Mesenchymal stem cell (in vitro differentiated cells and primary cell): ENCODE measurements around the gene PSMD13.
"Not testable (repeated sequence)": the region's sequence is repeated elsewhere in the genome, so short reads cannot be mapped to it uniquely, and the experiment has no call there.

Experiments
- DNase-seq: peaks from one replicate; pipeline ENCODE4 v3.0.0-alpha.2; 2013
- H2AFZ ChIP-seq: one replicate; pipeline ENCODE4 v1.6.1; 2013; ENCODE audit warnings: low read depth, mild to moderate bottlenecking, control low read depth, inconsistent platforms, low read length, moderate library complexity
- H2AK5ac ChIP-seq: 2 replicates; pipeline ENCODE4 v1.6.1; 2013; ENCODE audit warnings: low read length, moderate library complexity, mild to moderate bottlenecking, inconsistent platforms; ENCODE audit not compliant: severe bottlenecking
- H2BK120ac ChIP-seq: one replicate; pipeline ENCODE4 v1.6.1; 2013; ENCODE audit warnings: low read depth, mild to moderate bottlenecking, inconsistent platforms, low read length, moderate library complexity
- H2BK12ac ChIP-seq, 2 experiments: one replicate each; pipeline ENCODE4 v1.6.1; 2013; ENCODE audit warnings: inconsistent platforms in 2 of 2, low read length in 2 of 2, mild to moderate bottlenecking in 2 of 2, moderate library complexity in 2 of 2, control low read depth in 1 of 2
- H2BK15ac ChIP-seq: one replicate; pipeline ENCODE4 v1.6.1; 2013; ENCODE audit warnings: mild to moderate bottlenecking, low read depth, inconsistent platforms; ENCODE audit not compliant: poor library complexity, severe bottlenecking
- H2BK5ac ChIP-seq: 2 replicates; pipeline ENCODE4 v1.6.1; 2013; ENCODE audit warnings: low read depth, mild to moderate bottlenecking, low read length, control low read depth, inconsistent platforms; ENCODE audit not compliant: poor library complexity, severe bottlenecking
- H3K14ac ChIP-seq, 2 experiments: one replicate each; pipeline ENCODE4 v1.6.1; 2013; ENCODE audit warnings: inconsistent platforms in 2 of 2, low read length in 2 of 2, control low read depth in 1 of 2, mild to moderate bottlenecking in 1 of 2, moderate library complexity in 1 of 2
- H3K18ac ChIP-seq, 2 experiments: one replicate each; pipeline ENCODE4 v1.6.1; 2013; ENCODE audit warnings: inconsistent platforms in 2 of 2, low read length in 2 of 2, control low read depth in 1 of 2, low read depth in 1 of 2, mild to moderate bottlenecking in 1 of 2
- H3K23ac ChIP-seq, 2 experiments: one replicate each; pipeline ENCODE4 v1.6.1; 2013; ENCODE audit warnings: inconsistent platforms in 2 of 2, low read length in 2 of 2, mild to moderate bottlenecking in 2 of 2, moderate library complexity in 2 of 2, control low read depth in 1 of 2
- H3K27ac ChIP-seq: 2 replicates; pipeline ENCODE4 v1.5.1; 2013; ENCODE audit warnings: mild to moderate bottlenecking, moderate library complexity, low read length, control low read depth, inconsistent platforms; ENCODE audit not compliant: poor library complexity, severe bottlenecking
- H3K27me3 ChIP-seq, 2 experiments: 2 replicates each; pipeline versions ENCODE4 v1.6.1 to v1.7.0; 2013; ENCODE audit warnings: low read length in 2 of 2, mild to moderate bottlenecking in 2 of 2, moderate library complexity in 2 of 2, control low read depth in 1 of 2, inconsistent platforms in 1 of 2; ENCODE audit not compliant: control insufficient read depth in 1 of 2, insufficient read depth in 1 of 2
- H3K36me3 ChIP-seq, 2 experiments: 2 replicates each; pipeline versions ENCODE4 v1.6.1 to v1.7.0; 2013; ENCODE audit warnings: low read length in 2 of 2, control low read depth in 1 of 2, inconsistent platforms in 1 of 2, low read depth in 1 of 2, mild to moderate bottlenecking in 1 of 2; ENCODE audit not compliant: insufficient read depth in 2 of 2, control insufficient read depth in 1 of 2
- H3K4ac ChIP-seq, 2 experiments: one replicate each; pipeline ENCODE4 v1.6.1; 2013; ENCODE audit warnings: inconsistent platforms in 2 of 2, low read length in 2 of 2, mild to moderate bottlenecking in 2 of 2, moderate library complexity in 2 of 2, control low read depth in 1 of 2, low read depth in 1 of 2
- H3K4me1 ChIP-seq: 2 replicates; pipeline ENCODE4 v1.6.1; 2013; ENCODE audit warnings: low read depth, low read length, control low read depth; ENCODE audit not compliant: control insufficient read depth, insufficient read depth
- H3K4me2 ChIP-seq: 2 replicates; pipeline ENCODE4 v1.6.1; 2013; ENCODE audit warnings: low read length, mild to moderate bottlenecking, inconsistent platforms; ENCODE audit not compliant: poor library complexity, severe bottlenecking
- H3K4me3 ChIP-seq, 2 experiments: 2 replicates each; pipeline versions ENCODE4 v1.5.1 to v1.7.0; 2013; ENCODE audit warnings: low read length in 2 of 2, mild to moderate bottlenecking in 2 of 2, control low read depth in 1 of 2, low read depth in 1 of 2; ENCODE audit not compliant: insufficient read depth in 1 of 2
- H3K79me1 ChIP-seq: replicated peaks from 2 replicates; pipeline ENCODE4 v1.6.1; 2013; ENCODE audit warnings: mild to moderate bottlenecking, control low read depth, low read length, inconsistent platforms; ENCODE audit not compliant: poor library complexity, severe bottlenecking
- H3K9ac ChIP-seq: 2 replicates; pipeline ENCODE4 v1.7.0; 2013; ENCODE audit warnings: mild to moderate bottlenecking, low read length, moderate library complexity
- H3K9me3 ChIP-seq: 2 replicates; pipeline ENCODE4 v1.7.0; 2013; ENCODE audit warnings: mild to moderate bottlenecking, low read length; ENCODE audit not compliant: control insufficient read depth
- H4K8ac ChIP-seq: one replicate; pipeline ENCODE4 v1.6.1; 2013; ENCODE audit warnings: inconsistent platforms, mild to moderate bottlenecking, low read length, moderate library complexity
- H4K91ac ChIP-seq: one replicate; pipeline ENCODE4 v1.6.1; 2013; ENCODE audit warnings: mild to moderate bottlenecking, low read length, inconsistent platforms
- WGBS: methylation state at CpG from one replicate; pipeline ENCODE4 v1.1.7; 2013; ENCODE audit warnings: mixed read lengths; 5-methylcytosine and 5-hydroxymethylcytosine counted together

The PSMD13 gene

GRCh38 chr11:268716-269145 is 32.0 kb downstream of the PSMD13 start:
- H3K4me1 ChIP-seq, H2AFZ ChIP-seq, H3K23ac ChIP-seq, H2BK120ac ChIP-seq, H3K4ac ChIP-seq, H3K14ac ChIP-seq, H3K4me2 ChIP-seq, DNase-seq, H3K18ac ChIP-seq, H4K8ac ChIP-seq, H2BK12ac ChIP-seq, H3K9me3 ChIP-seq, H2AK5ac ChIP-seq, H3K27ac ChIP-seq, H3K79me1 ChIP-seq, H3K36me3 ChIP-seq, H2BK15ac ChIP-seq, H2BK5ac ChIP-seq, H4K91ac ChIP-seq: not testable (repeated sequence)
- H3K27me3 ChIP-seq: peaks cover 7 to 36% of the 10 kb centered on the region in 2 experiments
- WGBS: 85% methylated on average over 14 of the region's 16 CpGs
- H3K4me3 ChIP-seq: peak overlapping the region in 1 of 2 experiments; percentile 70
- H3K9ac ChIP-seq: peak overlapping the region; percentile 75

- Histone ChIP-seq H3K4me1 (peaks cover 6% of the 10 kb centered on the region), H3K23ac (no peak overlapping the region), H3K14ac (no peak overlapping the region), H3K18ac (no peak overlapping the region), H3K9ac (peak overlapping the region; percentile 75), H3K4me3 (peak overlapping the region in 1 of 2 experiments; percentile 70), H4K8ac (no peak overlapping the region), H2AFZ (no peak overlapping the region), H2BK5ac (no peak overlapping the region), H3K79me1 (no peaks in the 10 kb centered on the region), H4K91ac (no peak overlapping the region), H3K36me3 (no peaks in the 10 kb centered on the region), H3K27ac (no peak overlapping the region), H3K9me3 (no peaks in the 10 kb centered on the region), H3K4ac (no peak overlapping the region), H3K4me2 (no peak overlapping the region), H3K27me3 (peaks cover 7 to 42% of the 10 kb centered on the region in 2 experiments), H2BK120ac (no peak overlapping the region), H2BK15ac (no peak overlapping the region), H2BK12ac (no peak overlapping the region), H2AK5ac (no peak overlapping the region)
- no peak for DNase-seq
- WGBS: 80% methylated on average over 19 of the region's 21 CpGs
Measured at GRCh38 chr11:269146-269890, 32.5 kb downstream of the PSMD13 start.

- H3K14ac ChIP-seq: no peak overlapping the region
- H2BK12ac ChIP-seq: no peak overlapping the region
- peak overlapping the region; percentile 18 for H4K91ac ChIP-seq
- no peak overlapping the region for H2BK120ac ChIP-seq
- H3K4me2 ChIP-seq: no peak overlapping the region
- H2BK5ac ChIP-seq: no peak overlapping the region
- no peak overlapping the region for H3K18ac ChIP-seq
- H2BK15ac ChIP-seq: no peak overlapping the region
- no peak overlapping the region for H3K4ac ChIP-seq
- no peak overlapping the region for H2AK5ac ChIP-seq
- H3K27me3 ChIP-seq: peaks cover 7 to 54% of the 10 kb centered on the region in 2 experiments
- peaks cover 8% of the 10 kb centered on the region for H3K9me3 ChIP-seq
- no peak overlapping the region for H4K8ac ChIP-seq
- no peak overlapping the region for H3K27ac ChIP-seq
- H3K79me1 ChIP-seq: no peaks in the 10 kb centered on the region
- H3K9ac ChIP-seq: no peak overlapping the region
- H3K23ac ChIP-seq: no peak overlapping the region
- H3K36me3 ChIP-seq: no peaks in the 10 kb centered on the region
- H3K4me3 ChIP-seq: no peak overlapping the region
- no peak for DNase-seq
- 85% methylated on average over 18 of the region's 18 CpGs for WGBS
- peaks cover 6% of the 10 kb centered on the region for H3K4me1 ChIP-seq
- no peak overlapping the region for H2AFZ ChIP-seq
Measured at GRCh38 chr11:270451-271318, 33.9 kb downstream of the PSMD13 start.

GRCh38 chr11:271319-271715 is 34.5 kb downstream of the PSMD13 start:
- Histone ChIP-seq H3K9me3 (peaks cover 13% of the 10 kb centered on the region), H2AK5ac (no peak overlapping the region), H2AFZ (no peak overlapping the region), H3K4me2 (no peak overlapping the region), H3K18ac (no peak overlapping the region), H3K4me1 (peaks cover 6% of the 10 kb centered on the region), H3K4me3 (no peak overlapping the region), H3K4ac (no peak overlapping the region), H3K27ac (no peak overlapping the region), H2BK15ac (no peak overlapping the region), H3K23ac (no peak overlapping the region), H2BK120ac (no peak overlapping the region), H3K36me3 (no peaks in the 10 kb centered on the region), H4K8ac (no peak overlapping the region), H4K91ac (no peak overlapping the region), H3K9ac (no peak overlapping the region), H3K79me1 (no peaks in the 10 kb centered on the region), H3K27me3 (peaks cover 7 to 54% of the 10 kb centered on the region in 2 experiments), H2BK5ac (no peak overlapping the region), H3K14ac (no peak overlapping the region), H2BK12ac (no peak overlapping the region)
- 95% methylated on average over 8 of the region's 8 CpGs for whole genome bisulfite sequencing
- no peak for DNase-seq
